Measurements from ENCODE around the gene PTBP1.

The PTBP1 gene

DNA sequence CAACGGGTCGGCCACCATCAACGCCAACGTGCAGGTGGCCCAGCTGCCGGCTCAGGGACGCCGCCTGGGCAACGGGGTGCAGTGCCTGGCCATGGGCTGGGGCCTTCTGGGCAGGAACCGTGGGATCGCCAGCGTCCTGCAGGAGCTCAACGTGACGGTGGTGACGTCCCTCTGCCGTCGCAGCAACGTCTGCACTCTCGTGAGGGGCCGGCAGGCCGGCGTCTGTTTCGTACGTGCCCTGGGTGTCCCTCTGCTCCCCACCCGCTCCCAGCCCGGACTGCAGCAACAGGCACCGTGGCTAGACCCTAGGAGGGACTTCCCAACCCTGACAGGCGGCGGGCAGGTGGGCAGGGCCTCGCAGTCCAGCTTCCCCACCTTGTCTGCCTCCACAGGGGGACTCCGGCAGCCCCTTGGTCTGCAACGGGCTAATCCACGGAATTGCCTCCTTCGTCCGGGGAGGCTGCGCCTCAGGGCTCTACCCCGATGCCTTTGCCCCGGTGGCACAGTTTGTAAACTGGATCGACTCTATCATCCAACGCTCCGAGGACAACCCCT, 58.4 kb downstream of the PTBP1 start:
- DNase-seq, result no peak

DNA sequence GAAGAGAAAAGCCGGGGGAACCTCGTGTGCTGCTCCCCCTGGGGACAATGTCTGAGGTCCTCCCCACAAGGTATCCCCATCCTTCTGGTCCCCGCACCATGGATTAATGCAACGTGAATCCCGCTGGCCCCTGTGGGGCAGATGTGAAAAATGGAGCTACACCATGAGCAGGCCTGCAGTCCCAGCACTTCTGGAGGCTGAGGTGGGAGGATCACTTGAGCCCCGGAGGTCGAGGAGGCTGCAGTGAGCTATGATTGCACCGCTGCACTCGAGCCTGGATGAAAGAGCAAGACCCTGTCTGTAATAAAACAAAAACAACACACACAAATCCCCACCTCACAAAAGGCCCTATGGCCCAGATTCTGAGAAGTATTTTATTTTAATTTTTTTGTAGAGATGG, 61.0 kb downstream of the PTBP1 start:
- DNase-seq, result no peak

DNA sequence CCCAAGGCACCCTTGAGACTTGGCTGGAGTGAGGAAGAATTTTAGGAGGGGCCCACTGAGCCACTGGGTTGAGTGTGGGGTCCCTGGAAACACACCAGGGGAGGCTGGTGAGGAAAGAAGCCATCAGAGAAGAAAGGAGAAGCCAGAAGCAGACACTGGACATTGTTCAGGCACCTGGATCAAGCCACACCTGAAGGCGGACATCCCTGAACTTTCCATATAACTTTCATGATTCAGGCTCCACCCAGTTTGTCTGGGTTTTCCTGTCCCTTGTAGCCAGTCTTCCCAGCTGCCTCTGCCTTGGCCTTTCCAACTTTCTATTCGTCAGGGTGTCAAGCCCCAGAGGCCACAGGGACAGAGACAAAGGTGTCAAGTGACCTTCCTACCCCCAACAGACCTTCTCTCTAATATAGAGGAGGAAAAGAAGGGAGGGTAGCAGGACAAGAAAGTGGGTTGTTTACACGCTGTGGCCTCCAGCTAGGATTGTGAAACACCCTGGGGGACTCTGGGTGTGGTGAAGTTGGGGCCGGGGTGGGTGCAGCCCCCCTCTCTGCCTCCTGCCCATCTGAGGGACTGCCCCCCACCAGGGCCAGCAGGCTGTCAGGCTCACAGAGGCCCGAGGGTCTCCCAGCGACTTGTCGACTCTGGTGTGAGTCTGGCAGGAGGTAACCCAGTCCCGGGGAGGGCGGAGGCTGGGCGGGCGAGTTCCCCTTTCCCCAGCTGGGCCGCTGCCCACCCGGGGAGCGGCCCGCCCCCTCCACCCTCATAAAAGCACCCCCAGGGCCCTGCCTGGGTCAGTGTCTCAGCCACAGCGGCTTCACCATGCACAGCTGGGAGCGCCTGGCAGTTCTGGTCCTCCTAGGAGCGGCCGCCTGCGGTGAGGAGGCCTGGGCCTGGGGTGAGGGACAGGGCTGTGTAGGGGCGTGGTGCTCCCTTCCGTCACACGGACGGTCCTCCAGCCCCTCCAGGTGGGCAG, 61.9 kb downstream of the PTBP1 start, which contains the start of gene CFD:
TSS of gene CFD (plus strand) at position 797 of the 976 bp plus-strand sequence. CDS start at position 823, 26 bp downstream.
- no peak for DNase-seq

DNA sequence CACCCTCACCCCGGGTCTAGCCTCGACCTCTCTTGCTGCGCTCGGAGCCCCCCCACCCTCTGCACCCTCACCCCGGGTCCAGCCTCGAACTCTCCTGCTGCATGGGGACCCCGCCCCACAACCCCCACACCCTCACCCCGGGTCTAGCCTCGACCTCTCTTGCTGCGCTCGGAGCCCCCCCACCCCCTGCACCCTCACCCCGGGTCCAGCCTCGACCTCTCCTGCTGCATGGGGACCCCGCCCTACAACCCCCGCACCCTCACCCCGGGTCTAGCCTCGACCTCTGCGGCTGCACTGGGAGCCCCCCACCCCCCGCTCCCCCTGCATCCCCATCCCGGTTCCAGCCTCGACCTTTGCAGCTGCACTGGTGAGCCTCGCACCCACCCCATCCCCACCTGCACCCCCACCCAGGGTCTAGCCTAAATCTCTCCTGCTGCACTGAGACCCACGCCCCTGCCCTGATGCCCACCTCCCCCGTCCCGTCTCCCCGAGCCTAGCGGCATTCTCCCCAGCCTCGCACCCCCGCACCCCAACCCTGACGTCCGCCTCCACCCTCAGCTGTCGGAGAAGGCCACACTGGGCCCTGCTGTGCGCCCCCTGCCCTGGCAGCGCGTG, 64.0 kb downstream of the PTBP1 start:
- no peak for DNase-seq
